ENCODE data around the gene WDR31.
A peak's percentile ranks its signal among the peaks of the same experiment; 100 is the strongest.
"Not testable (repeated sequence)": the region's sequence is repeated elsewhere in the genome, so short reads cannot be mapped to it uniquely, and the experiment has no call there.

The WDR31 gene

DNA sequence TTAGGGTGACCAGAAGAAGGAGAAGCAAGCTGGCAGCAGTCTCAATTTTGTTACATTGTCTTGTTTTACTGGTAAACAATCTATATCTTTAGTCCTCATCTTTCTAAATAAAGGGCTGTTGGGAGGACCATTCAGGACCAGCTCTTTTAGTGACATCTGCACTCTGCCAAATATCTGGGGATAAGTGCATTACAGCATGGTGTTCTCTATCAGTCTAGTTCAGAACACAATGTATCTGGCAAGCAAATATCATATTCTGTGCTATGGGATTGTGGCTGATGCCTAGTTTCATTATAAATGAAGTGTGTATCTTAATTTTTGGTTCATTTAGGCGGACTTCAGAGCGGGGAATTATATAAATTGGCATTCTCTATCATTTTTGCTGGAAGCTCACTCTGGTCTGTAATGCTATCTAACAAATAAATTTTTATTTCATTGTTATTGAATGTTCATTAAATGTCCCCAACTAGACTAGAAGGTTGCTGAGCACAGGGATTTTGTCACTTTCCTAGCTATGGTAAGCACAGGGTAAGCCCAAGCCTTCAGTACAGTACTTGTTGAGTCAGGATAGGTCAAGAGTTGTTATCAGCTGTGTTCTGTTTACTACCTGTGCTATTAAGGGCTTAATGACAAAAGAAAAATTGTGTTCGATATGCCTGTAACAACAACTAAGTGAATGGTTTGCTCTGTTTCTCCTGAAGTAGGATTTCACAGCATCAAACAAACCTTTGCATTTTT is 11.9 kb downstream of the WDR31 start:
- DNase-seq = no peak

DNA sequence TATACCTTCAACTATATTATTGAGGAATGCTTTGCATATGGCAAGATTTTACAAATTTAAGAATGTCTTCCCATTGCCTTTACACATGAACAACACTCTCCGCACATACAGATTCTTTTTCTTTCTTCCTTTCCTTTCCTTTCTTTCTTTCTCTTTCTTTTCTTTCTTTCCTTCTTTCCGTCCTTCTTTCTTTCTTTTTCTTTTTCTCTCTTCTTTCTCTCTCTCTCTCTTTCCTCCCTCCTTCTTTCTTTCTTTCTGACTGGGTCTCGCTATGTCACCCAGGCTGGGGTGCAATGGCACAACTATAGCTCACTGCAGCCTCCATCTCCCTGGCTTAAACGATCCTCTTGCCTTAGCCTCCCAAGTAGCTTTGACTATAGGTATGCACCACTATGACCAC is 13.8 kb downstream of the WDR31 start:
- no peak for DNase-seq

DNA sequence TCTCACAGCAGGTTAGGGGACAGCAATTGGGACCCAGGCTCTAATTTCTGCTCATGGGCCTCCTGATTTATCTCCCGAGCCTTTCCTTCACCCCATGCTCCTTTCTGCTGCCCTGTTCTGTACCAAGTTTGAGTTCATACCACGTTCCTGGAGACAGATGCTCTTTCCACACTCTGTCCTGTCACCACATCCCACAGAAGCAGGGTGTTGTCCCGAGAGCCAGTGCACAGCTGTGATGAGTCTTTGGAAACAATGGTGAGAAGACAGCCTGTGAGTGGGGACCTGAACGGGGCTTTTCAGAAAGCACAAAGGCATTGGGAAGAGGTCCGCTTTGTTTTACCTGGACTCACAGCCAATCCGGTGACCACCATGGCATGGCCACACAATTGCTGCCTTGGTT is 17.4 kb downstream of the WDR31 start:
- no peak for DNase-seq

DNA sequence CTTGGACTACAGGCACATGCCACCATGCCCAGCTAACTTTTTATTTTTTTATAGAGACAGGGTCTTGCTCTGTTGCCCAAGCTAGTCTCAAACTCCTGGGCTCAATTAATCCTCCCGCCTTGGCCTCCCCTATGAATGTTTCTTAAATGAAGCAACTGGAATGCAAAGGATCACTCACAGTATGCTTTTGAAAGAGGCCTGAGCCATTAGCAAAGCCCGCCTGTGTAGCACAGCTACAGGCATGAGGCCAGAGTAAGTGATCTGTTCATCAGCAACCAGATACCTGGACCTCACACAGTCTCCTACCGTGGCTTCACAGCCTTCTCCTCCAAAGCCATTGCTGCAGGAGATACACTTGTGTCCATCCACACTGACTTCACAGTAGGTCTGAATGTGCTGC is 20.0 kb downstream of the WDR31 start:
- no peak for DNase-seq

DNA sequence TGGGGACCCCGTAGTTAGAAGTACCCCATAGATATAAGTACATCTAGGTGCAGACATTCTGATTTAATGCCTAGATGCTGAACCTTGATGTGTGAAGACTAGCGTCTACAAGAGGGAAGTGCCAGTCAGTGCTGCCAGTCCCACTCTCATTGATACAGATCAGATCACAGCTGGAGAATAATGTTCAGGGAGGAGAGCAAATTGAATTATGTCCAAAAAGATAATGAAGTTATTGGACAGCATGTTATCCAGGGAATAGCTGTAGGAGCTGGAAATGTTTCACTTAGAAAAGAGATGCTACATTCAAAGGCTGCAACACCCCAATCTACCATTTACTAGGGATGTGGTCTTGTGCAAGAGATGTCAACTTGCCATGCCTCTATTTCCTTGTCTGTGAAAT is 21.0 kb downstream of the WDR31 start:
- DNase-seq = no peak

DNA sequence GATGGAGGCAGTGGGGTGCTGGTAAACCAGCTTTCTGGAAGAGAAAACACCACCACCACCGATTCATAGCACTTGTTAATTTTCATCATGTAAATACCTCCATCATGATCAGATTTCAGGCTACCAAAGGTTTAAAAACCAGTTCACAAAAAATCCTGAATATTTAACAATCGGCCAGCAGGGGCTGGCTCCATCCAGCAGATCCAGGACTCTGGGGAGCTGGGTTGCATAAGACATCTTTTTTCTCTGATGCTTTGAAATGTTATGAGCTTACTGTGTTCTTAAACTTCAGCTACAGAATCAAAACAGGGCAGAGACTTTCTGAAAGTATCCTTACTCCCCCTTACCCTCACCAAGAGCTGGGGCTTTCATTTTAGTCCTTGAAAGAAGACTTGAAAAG is 22.3 kb downstream of the WDR31 start:
- no peak for DNase-seq

DNA sequence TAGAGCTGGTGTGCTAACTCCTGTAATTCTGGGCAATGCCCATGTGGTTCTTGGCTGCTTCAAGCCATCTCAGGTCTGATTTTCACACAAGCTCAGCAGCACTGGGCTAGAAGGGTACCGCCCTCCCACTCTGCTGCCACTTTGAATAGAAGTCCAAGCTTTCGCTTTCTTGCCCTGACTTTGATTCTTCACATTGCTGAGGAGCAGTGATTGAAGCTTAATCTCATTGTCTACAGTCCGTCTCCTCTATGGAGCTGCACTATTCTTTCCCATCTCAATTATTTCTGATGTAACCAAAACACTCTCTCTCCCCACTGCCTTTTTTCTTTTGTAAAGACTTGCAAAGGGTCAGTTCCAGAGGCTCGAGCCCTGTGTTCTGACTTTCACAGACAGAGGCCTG is 24.0 kb downstream of the WDR31 start:
- no peak for DNase-seq

DNA sequence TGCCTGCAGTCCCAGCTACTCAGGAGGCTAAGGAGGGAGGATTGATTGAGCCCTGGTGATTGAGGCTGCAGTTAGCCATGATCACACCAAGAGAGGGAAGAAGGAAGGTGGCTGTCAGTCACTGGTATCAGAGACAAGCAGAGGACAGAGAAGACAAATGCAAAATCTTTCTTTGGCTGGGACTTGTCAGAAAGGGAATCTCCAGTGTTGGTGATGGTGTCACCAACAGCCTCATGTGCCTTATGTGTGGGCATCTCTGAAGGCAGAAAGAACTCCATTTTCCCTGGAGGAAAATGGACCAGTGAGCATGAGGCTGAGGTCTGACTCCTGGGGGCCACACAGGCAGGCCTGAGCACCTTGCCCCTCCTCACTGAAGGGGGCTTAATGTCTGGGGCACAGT is 24.8 kb downstream of the WDR31 start:
- DNase-seq = no peak

DNA sequence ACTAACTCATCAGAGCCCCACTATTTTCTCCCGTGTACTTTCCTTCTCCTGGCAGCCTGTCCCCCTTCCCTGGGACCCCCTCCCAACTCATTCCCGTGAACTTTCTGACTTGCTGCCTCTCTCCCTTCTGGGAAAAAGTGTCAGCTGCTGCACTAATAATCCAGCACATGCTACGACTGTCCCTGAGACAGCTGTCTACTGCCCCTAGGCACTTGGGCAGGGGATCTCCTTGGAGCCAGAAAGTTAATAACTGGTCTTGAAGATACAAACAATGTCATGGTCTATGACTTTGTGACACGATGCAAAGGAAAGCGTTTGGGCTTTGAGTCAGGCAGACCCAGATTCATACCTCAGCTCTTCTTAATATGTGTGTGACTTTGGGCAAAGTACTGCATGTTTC is 26.8 kb downstream of the WDR31 start:
- no peak for DNase-seq

DNA sequence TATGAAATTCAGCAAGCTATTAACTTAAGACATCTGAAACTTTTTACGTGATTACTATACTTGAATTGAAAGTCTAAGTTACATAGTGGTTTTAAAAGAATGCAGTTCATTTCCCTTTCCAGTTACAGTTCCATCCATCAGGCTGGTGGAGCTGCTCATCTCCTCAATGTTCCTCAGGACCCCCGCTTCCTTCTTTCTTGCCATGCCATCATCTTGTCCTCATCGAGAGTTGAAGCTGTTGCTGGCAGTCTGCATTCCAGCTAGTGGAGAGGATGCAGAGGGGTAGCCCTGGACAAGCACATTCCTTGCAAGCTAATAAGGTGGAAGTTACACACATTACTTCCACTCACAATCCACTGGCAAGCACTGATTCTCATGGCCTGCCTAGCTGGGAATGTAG is 28.1 kb downstream of the WDR31 start:
- DNase-seq = no peak

DNA sequence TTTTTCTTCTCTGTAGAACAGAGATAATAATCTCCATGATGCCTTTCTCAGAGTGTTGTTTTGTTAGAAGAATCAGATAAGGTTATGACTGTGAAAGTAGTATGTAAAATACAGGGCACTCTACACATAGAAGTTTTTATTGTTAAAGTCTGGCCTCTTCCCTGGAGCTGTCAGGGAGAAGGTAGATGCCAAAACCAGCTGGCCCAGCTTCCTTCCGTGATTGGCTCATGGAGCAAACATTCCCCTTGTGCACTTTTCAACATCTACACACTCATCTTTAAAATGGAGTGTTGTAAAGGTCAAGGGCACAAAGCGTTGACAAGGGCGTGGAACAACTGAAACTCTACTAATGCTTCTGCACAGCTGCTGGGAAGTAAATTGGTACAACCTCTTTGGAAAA is 29.5 kb downstream of the WDR31 start:
- no peak for DNase-seq

DNA sequence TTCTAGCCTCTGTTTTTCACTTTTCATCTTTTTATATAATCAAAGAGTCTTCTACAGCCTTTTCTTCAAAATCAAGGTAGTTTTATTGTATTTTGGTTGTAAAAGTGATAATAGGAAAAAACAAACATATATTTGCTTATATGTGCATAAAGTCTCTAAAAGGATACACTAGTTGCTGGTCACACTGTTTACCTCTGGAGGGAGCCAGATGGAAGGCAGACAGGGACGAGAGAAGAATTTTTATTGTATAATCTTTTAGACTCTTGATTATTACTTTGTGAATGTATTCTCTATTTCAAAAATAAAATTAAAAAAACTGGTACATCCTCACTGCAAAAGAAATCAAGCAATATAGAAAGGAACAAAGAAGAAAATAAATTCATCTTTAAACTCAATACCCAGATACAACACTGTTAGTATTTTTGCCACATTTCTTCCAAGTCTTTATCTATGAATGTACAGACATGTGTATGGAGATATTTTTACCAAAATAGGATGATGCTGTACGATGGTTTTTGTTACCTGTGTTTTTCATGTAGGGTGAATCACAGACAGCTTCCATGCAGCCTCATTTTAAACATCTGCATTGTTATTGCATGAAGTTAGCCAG is 30.8 kb downstream of the WDR31 start:
- DNase-seq = peak in 1 of 2 donors; percentile 54

DNA sequence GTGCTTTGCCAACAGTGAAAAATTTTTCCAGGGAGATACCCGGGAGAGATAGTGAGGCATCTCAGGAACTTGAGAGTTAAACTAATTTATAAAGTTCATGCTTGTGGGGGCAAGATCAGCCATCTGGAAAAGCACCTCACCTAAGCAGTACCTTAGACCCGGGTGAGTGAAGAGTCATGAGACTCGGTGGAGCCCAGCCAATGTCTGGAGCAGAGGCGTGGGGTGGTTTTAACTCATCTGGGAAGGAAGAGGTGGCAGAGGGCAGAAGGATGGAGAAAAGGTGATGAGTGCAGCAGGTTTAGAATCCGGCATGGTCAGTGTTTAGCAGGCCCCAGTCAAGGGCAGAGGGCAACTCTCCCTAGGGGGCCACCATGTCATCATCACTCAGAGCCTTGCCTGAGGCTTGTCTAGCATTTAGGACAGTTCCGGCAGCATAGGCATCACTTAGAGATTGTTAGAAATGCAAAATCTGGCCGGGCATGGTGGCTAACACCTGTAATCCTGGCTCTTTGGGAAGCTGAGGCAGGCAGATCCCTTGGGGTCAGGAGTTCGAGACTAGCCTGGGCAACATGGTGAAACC is 32.6 kb downstream of the WDR31 start:
- no peak for DNase-seq

DNA sequence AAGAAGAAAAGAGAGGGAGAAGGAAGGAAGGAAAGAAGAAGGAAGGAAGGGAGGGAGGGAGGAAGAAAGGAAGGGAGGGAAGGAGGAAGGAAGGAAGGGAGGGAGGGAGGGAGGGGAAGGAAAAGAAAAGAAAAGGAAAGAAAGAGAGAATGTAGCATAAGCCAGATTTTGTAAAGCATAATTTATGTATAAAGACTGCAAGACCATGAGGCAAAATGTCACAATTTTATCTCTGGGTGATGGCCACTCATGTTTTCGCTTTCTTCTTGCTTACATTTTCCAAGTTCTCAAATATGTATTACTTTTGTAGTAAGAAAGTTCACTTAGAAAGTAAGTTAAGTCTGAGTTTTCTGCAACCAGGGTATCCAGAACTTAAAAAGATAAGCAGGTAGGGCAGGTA is 33.5 kb downstream of the WDR31 start:
- no peak for DNase-seq

DNA sequence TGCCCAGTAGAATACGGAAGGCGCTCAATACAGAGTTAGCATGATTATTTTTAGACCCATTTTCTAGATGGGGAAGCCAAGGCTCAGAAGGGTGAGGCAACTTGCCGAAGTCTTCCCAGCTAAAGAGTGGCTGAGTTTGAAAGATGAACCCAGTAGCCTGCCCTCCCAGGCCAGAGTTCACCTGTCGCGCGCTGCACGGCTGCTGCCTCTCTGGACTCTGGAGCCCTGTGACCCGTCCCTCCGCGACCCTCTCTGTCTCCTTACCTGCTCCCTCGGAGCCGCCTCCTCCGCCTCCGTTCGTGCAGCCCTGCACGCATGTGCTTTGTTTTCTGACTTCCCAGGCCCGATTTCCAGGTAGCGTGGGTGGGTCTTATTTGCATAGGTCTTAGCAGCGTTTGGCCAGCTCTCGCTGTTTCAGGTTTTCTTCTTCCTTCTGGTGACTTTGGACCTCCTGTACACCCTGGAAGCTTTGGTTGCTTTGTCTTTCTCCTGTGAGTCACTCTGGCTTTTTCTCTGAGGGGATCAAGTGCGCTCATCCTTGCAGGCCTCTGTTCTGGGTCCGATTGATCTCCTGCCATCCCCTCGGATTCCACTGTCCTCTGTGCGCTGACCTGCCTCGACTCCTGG is 37.2 kb downstream of the WDR31 start, which contains the start of gene RNF183:
Gene RNF183 (minus strand): TSS at position 585 of the 627 bp plus-strand sequence. CDS start 5,192 bp downstream, outside the sequence.
- no peak for DNase-seq

DNA sequence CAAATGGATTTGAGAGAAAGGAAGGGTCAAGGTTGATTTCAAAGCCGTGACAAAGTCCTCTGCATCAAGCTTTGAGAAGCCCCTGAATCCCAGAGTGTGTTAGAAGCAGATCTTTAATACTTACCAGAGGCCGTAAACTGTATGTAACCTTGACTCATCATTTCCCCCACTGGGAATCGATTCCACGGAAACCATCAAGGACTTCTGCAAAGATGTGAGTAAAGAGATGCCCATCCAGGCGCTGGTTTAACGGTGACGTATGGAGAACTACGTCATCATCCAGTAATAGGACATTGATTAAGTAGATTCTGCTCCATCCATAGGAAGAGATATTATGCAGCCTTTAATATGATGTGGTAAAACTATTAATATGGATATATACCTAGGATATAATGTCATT is 38.5 kb downstream of the WDR31 start:
- DNase-seq = no peak

DNA sequence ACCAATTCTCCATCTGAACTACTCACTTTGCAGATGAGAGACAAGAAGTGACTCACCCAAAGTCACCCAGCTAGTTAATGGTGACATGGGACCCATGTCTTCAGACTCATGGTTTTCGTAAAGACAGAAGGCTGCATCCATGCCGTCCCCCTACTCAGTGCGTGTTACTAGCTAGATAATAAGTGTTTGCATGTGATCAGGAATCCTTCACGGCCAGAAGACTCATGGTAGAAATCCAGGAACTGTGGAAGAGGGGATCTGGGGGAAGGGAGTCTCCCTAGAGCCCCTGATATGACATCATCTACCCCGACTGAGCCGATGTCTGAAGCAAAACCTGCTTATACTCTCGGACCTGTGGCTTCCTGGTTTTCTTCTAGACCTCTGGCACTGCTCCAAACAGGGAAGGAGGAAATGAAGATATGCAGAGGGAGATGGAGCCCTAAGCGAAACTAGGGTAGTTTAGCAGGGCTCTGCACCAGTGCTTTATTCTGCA is 40.2 kb downstream of the WDR31 start:
- no peak for DNase-seq

DNA sequence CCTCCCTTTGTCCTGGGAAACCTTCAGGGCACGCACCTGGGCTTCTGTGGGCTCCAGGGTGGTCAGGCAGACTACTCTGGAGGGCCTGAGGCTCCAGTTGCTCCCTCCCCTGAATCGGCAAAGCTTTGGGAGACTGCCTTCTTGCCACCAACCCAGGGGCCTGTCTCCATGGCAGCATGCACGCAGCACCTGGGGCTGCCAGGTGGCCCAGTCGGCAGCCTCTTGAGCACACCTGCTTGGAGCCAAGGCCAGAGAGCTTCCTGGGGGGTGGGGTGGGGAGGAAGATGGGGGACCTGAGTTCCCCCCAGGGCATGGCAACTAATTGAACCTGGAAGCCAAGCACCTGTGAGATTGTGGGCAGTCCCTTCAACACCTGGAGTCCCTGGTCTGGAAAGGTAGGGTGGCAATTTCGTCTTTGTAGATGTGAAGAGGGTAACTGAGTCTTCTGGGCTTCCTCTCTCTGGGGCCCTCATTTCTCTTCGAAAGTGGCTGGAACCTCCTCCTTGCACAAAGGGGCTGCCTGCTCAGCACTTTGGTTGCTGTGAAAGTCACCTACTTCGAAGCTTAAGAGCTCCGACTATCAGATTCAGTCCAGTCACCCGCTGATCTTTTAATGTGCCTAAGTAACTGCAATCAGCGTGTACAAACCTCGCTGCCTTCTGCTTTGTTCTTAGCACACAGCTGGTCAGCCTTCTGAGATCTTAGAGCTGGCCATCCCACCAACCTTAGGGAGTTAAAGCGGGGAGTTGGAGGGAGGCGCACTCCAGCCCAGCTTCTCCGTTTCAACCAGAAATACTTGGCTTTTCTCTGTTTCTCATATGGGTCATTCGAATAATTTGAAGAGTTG is 40.9 kb downstream of the WDR31 start:
- DNase-seq = no peak

DNA sequence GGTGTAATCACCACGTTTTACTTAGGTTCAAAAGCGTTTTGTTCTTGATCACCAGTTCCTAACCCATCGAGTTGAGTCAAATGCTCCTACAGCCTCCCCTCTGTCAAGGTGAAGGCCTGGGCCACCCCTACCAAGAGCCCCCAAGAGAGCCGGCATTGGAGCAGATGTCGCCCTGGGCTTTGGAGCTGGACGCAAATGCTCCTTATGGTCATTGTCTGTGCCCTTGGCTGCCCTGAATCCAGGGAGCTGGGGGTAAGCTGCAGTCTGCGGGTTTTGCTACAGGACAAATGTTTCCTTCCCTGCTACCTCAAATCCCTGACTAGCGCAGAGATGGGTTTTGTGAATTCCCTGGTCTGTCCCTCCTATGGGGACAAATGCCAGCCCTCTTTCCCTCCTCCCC is 41.8 kb downstream of the WDR31 start:
- no peak for DNase-seq

DNA sequence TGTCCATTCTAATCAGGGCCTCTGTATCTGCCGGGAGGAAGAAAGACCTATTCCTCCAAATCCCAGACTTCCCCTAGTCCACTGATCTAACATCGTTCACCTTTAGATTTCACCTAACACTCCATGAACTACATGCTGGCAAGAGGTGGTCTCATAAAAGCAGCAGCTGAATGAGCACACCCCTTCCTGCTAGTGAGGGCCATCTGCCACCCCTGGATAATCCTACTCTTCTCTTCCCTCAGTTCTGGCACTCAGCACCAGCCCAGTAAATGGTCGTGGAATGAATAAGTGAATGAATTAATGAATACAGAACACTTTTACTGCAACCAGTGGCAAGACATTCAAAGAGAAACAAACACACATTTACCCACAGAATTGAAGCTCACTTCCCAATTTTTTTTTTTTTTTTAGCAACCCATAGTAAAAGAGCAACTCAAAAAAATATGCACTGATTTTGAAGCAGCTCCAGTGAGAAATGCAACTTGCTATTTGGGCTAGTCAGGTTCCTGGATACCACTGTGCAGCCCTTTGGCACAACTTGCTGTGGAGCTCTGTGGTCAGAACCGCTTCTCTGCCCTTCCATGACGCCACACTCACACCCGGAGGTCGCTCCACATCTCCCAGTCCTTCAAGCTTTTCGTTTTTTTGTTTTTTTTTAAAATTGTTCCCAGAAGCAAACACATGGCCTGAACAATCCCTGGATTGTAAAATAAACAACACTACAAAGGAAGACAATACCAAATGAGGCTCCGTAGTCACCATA is 43.1 kb downstream of the WDR31 start:
- no peak for DNase-seq

DNA sequence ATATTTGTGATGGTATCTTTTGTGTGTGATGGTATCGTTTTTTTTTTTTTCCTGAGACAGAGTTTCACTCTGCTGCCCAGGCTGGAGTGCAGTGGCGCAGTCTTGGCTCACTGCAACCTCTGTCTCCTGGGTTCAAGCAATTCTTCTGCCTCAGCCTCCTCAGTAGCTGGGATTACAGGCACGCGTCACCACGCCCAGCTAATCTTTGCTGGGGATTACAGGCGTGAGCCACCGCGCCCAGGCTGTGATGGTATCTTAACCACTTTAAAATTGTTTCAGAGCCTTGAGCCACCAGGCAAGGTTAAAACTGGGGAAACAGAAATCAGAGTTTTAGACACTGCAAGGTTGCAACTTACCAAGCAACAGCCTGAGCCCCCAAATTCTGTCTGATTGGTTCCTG is 43.8 kb downstream of the WDR31 start:
- not testable (repeated sequence) for DNase-seq

DNA sequence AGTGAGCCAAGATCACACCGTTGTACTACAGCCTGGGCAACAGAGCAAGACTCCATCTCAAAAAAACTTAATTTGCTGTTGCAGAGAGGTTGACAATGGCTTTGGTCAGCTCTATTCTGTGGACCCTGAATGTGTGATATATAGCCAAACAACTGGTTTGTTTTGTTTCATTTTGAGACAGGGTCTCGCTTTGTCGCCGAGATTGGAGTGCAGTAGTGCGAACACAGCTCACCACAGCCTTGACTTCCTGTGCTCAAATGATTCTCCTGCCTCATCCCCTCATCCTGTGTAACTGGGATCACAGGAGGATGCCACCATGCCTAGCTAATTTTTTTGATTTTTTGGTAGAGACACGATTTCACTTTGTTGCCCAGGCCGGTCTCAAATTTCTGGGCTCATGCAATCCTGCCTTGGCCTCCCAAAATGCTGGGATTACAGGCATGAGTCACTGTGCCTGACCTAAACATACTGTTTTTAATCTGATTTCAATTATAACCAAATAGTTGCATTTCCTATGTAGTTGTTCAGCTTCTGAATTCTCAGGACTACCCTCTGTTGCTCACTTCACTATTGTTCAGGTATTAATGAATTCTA is 46.7 kb downstream of the WDR31 start:
- DNase-seq = no peak
